HG02981 (cell line): ENCODE results near the gene PYM1.
"Not testable (repeated sequence)": the region's sequence is repeated elsewhere in the genome, so short reads cannot be mapped to it uniquely, and the experiment has no call there.

Experiments used
- ATAC-seq: cut with Tn5 transposase; IDR thresholded peaks from one replicate; pipeline ENCODE4 v1.9.1; 2021; ENCODE audit warnings: mild to moderate bottlenecking, moderate library complexity; ENCODE audit not compliant: unreplicated experiment

PYM1 gene

DNA sequence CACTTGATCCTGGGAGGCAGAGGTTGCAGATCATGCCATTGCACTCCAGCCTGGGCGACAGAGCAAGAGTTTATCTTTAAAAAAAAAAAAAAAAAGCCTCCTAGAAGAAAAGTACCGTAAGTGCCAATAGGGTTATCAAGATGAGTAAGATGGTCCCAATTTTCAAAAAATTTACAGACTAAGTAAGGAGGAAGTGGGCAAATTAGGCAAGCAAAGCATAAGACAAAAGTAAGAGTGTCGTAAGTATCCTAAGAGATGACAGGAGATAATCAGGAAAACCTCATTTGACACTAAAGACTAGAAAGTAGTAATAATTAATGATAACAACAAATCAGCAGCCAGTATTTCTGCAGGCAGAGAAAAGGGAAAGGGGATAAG lies 12.2 kb downstream of the PYM1 start:
- ATAC-seq: no peak

DNA sequence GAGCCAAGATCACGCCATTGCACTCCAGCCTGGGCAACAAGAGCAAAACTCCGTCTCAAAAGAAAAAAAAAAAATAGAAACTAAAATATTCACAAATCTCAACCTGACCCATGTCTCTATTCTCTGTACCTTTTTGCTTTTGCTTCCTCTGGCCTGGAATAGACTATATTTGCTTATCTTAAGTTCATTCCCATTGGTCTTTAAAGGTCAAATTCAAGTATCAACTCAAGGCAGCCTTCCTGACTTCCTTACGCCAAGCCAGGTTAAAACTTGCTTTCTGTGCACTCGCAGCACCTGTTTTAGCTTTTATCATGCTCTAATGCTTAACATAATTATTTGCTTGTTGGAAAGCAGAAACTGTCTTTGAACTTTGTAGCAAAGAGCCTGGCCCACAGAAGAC lies 14.8 kb downstream of the PYM1 start:
- no peak for ATAC-seq

DNA sequence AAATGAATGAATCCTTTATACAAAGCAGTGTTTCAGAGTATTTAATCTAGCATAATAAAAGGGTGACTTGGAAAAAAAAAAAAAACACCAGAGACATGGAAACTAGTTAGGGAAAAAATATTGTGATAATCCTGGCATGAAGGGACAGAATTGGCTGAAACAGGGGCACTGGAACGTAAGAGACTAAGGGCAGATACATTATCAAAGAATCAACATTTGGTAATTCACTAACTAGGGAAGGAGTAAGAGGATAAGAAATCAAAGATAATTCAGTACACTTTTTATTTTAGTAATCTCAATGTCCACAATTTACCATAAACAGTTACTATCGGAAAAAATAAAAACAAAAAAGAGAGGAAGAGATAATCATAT lies 18.2 kb downstream of the PYM1 start:
- no peak for ATAC-seq

DNA sequence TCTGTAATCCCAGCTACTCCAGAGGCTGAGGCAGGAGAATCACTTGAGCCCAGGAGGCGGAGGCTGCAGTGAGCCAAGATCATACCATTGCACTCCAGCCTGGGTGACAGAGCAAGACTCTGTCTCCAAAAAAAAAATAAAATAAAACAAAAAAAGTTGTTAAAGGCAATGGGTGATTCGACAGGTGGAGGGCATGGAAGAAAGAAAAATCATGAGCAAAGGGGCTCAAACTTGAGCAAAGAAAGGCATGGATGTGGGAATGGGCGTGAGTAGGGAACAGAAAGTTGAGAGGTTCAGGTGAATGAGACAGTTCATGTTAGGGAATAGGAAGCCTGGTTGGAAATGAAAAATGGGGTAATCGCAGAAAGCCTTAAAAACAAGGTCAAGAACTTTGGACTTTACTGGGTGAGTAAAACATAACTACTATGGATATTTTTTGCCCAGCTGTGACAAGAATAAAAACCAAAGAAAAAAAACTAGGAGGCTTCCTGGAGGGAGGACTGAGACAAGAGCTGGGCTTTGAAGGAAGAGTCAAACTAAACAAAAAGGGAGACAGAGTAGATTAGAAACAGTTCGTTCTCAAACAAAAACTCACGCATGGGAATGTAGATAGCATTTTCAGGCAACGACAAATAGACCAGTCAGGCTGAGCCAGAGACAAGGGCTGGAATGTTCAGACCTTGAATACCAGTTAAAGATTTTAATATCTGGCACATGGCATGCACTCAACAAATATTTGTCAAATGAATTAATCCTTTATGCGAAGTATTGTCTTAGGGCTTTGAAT lies 18.8 kb downstream of the PYM1 start:
- no peak for ATAC-seq

DNA sequence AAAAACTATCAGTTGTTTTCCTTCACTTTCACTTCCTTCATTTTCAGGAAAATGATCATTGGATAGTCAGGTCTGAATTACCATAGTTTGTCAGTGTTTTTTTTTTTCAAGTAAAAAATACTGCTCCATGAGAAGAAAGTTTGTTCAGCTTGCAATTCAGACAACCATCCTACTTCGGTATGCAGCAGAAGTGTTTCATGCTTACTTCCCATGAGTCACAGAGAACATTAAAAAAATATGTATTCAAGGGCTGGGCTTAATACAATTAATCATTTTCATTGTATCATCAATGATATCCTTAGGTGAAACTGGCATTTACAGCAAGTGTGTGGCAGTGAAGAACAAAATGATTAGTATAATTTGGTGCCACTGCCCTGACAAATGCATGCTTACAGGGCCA lies 21.6 kb downstream of the PYM1 start:
- no peak for ATAC-seq

DNA sequence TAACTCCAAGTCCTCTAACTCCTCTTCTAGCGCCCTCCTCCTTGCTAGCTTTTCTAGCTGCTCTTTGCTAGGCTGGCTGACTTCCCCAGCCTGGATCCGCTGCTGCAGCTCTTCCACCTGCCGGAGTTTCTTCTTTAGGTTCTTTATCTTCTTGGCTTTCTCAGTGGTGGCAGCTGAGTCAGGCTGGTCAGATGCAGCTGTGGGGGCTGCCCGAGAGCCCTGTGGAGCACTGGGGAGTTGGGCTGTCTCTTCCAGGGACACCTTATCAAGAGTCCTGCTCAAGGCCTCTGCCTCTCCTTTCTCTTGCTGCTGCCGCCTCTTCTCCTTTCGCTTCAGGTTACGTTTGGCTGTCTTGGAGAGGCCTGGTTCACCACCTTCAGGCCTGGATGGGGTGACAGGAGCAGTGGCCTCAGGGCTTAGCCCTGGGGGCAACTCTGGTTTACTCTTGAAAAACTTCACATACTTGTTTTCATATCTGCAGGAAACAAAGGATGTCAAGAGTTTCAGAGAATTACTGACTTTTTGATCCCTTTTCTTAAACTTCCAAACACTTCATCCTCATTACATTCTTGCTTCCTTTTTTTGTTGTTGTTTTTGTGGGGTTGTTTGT lies 25.7 kb downstream of the PYM1 start:
- no peak for ATAC-seq

DNA sequence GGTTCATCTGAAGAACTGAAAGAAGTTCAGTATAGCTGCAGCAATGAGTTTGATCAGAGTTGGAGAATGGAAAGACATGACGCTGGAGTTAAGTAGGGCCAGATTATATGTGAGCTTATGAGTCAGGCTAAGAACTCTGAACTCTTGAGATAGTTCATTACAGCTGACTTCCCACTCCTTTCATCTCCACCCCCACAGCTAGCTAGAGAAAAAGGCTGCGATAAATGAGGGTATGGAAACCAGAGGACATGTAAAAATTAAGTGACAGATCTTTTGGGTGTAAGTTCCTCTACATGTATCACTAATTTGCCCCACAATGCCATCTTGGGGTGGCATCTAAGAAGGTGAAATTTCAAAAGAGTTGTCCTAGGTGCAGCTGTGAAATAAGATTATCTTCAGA lies 28.6 kb downstream of the PYM1 start:
- no peak for ATAC-seq

DNA sequence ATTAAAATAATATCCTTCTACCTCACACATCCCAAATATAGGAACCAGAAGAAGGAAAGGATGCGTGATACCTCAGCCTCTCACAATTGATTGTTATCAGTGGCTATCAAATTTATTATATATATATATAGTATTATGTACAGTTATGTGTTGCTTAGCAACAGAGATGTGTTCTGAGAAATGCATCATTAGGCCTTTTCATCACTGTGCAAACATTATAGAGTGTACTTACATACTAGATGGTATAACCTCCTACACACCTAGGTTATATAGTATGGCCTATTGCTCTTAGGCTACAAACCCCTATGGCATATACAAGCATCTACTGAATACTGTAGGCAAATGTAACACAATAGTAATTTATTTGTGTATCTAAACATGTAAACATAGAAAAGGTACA lies 34.0 kb downstream of the PYM1 start:
- no peak for ATAC-seq

DNA sequence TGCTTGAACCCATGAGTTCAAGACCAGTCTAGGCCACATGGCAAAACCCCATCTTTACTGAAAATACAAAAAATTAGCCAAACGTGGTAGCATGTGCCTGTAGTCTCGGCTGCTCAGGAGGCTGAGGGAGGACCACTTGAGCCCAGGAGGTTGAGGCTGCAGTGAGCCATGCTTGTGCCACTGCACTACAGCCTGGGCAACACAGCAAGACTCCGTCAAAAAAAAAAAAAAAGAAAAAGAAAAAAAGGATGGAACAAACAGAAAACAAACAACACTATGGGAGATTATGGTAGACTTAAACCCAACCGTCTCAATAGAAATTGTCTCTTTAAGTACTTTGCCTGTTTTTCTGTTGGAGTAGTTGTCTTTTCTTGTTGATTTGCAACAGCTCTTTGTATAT lies 36.4 kb downstream of the PYM1 start:
- no peak for ATAC-seq

DNA sequence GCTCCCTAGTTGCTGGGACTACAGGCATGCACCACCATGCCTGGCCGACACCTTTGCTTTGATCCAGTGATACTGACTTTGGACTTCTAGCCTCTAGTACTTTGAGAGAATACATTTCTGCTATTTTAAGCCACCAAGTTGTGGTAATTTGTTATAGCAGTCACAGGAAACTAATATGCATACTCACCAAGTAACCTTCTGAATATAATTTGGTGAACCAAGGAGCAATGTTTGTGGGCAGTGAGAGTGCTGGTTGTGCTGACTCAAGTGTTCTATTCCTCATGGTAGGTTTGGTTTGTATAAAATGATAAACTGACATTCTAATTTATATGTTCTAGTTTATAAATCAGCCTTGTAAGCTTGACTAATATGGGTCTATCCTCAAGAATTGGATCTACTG lies 42.6 kb downstream of the PYM1 start:
- ATAC-seq: no peak

DNA sequence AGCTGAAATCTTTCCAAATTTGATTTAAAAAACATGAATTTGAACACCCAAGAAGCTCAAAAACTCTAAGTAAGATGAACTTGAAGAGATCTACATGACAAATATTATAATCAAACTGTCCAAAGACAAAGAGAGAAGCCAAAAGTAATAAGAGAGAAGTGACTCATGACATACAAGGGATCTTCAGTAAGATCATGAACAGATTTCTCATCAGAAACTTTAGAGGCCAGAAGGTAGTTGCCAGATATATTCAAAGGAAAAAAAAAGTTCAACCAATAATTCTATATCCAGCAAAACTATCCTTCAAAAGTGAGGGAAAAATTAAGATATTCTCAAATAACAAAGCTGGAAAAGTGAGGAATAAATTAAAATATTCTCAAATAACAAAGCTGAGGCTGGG lies 49.9 kb downstream of the PYM1 start:
- no peak for ATAC-seq

DNA sequence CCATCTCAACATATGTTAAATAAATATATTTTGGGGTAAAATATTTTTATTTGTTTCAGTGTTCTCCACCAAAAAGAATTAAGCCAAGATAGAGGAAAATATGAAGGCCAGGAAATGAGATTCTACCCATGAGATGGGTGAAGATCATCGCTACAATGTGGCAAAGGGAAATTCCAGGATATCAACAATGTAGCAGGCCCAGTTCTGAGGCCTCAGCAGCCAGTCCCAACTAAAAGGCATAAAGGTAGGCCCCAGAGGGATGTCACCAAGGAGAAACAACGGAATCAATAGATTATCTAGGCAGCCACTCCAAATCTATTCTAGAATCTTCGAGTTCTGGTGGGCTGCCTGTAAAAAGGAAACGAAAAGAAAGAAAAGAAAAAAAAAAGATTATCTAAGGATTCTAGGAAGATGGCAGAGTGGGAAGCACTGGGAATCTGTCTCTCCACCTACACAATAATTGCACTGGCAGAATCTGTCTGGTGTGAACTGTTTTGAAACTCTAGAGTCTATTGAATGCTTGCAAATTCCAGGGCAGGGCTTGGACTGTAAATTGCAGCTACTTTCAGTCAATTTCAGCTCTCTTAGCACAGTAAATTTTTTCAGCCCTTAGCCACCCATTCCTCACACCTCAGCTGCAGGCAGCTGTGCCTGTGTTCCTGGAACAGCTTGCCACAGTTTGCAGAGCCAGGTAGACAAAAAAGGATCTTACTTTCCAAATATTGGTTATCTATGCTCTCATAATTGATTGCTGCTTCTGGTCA lies 51.8 kb downstream of the PYM1 start:
- ATAC-seq: no peak

DNA sequence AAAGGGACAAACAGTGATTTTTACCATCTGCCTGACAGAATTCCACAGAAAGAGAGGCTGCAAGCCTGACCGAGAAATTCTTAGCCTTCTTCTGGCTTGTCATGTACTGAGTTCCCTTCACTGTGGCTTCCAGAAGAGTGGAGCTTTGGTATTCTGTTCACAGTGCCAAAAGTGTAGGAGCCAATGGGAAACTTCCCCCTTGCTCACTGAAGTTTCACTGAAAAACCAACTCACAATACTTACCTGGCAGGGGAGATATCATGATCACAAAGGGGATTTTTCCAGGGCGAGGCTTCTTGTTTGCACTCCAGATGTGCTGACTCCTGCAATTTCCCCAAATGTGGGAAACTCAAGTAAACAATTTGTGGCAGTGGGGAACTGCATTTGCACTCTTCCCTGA lies 53.3 kb downstream of the PYM1 start:
- ATAC-seq: no peak

DNA sequence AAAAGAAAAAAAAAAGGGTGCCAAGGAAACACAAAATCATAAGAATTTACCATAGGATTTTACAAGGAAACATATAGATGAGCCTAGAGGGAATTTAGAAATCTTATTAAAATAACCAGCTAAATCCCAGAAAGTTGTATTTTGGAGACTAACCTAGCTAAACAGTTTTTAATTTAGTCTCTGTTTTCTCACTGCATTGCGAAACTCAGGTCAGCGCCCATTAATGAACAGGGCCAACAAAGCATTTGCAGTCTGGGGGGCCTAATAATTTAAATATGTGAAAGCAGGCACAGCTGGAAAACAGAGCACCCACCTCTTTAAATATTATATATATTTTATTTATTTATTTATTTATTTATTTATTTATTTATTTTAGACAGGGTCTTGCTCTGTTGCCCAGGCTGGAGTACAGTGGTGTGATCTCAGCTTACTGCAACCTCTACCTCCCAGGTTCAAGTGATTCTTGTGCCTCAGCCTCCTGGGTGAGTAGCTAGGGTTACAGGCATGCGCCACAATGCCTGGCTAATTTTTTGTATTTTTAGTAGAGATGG lies 61.2 kb downstream of the PYM1 start:
- not testable (repeated sequence) for ATAC-seq

DNA sequence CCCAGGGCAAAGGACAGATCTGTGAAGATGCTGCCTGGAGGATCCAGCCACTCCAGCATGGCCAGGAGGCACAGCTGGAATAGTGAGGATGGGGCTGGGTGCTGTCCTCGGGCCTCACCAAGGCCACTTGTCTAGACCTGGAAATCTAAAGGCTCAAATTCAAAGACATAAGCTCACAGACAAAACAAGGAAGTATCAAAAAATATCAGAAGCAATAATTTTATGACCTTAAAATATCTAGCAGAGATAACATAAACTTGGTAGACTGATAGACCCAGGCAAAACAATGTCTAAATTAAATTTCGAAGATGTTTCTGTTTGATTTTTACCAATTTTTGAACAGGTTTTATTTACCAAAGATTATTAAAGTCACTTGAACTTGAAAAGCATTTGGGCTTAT lies 62.4 kb downstream of the PYM1 start:
- ATAC-seq: no peak

DNA sequence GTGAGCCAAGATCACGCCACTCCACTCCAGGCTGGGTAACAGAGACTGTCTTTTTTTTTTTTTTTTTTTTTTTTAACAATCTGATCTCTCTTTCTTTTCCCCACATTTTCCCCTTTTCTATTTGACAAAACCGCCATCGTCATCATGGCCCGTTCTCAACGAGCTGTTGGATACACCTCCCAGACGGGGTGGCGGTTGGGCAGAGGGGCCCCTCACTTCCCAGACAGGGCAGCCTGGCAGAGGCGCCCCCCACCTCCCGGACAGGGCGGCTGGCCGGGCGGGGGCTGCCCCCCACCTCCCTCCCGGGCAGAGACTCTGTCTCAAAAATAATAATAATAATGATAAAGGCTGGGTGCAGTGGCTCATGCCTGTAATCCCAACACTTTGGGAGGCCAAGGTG lies 64.8 kb downstream of the PYM1 start:
- ATAC-seq: not testable (repeated sequence)

DNA sequence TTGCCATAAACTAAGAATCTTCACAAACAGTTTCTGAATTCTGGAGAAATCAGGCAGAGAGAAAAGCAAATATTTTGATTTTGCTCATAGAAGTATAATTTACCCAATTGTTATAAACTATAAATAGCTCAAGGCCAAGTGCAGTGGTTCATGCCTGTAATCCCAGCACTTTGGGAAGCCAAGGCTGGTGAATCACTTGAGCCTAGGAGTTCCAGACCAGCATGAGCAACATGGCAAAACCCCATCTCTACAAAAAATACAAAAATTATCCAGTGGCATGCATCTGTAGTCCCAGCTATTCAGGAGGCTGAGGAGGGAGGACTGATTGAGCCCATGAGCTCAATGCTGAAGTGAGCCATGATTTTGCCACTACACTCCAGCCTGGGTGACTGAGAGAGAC lies 65.4 kb downstream of the PYM1 start:
- no peak for ATAC-seq

DNA sequence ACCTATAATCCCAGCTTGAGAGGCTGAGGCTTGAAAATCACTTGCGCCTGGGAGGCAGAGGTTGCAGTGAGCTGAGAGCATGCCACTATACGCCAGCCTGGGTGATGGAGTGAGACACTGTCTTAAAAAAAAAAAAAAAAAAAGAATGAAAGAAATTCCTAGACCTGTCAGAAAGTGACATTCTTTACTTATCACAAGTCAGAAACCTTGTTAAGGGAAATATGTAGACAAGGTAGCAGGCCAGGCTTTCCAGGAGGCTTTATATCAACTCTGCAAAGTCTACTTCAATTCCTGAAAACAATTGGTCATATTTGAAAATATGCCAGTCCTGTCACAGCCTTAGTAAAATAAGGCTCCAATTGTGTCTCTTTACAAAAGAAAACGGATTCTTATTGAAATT lies 65.8 kb downstream of the PYM1 start:
- ATAC-seq: no peak

DNA sequence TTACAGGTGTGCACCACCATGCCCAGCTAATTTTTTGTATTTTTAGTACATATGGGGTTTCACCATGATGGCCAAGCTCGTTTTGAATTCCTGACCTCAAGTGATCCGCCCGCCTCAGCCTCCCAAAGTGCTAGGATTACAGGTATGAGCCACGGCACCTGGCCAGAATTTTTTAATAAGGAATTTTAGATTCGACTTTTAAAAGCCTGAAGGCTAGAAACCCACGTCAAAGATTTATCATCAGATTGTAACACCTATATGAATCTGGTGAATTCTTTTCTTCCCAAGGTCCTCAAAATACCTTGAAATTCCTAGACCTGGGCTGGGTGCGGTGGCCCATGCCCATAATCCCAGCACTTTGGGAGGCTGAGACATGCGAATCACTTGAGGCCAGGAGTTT lies 66.3 kb downstream of the PYM1 start:
- no peak for ATAC-seq

DNA sequence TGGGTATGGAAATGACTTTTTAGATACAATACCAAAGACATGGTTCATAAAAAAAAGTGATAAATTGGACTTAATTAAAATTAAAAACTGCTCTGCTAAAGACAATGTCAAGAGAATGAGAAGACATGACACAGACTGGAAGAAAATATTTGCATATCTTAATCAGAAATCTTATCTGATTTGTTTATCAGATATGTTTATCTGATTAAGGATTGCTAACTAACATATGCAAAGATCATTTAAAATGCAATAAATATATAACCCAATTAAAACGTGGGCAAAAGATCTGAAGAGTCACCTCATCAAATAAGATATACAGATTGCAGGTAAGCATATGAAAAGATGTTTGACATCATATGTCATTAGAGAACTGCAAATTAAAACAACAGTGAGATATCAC lies 75.0 kb downstream of the PYM1 start:
- no peak for ATAC-seq
